ENCODE data around the gene GNAS. TPM values are rescaled to one million over a fixed set of nuclear protein-coding genes. Genes with fewer than 3 reads are reported as not detected.

GNAS gene
- total RNA-seq, 3 donors from 2014 or later (not counting 1 experiment from before 2014, with no cell fraction given), result 530 to 823 (median 582) TPM

DNA sequence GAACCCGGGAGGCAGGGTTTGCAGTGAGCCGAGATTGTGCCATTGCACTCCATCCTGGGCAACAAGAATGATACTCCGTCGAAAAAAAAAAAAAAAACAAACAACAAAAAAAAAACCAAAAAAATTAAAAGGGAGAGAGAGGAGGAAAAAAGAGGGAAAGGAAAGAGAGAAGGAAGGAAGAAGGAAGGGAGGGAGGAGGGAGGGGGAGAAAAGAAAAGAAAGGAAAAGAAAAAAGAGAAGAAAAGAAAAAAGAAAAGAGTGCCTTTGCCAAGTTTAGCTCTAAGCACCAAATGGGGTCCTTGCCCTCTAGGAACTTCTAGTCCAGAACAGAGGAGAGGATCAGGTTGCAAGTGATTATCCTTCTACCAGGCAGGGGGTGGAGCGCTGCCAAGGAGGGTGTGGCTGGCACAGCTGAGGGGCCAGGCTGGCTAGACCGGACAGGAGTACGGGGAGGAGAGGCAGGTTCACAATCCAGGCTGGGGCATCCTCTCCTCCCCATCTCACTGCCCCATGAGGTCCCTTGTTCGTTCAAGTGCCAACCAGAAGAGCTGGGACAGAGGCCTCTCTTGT lies 19.1 kb downstream of the GNAS start:
- H3K4me1 ChIP-seq (ENCODE audit: control insufficient read depth, insufficient read depth, low read length), result no peaks in the 10 kb centered on the region
- Mint-ChIP-seq H3K27me3 (ENCODE audit: low read depth in 2 of 2) (peaks cover 16 to 18% of the 10 kb centered on the region in 2 donors), H3K4me3 (no peak overlapping the region), H3K36me3 (no peaks in the 10 kb centered on the region), H3K4me1 (peaks cover 0 to 9% of the 10 kb centered on the region in 2 donors), H3K27ac (no peak overlapping the region), H3K9me3 (no peaks in the 10 kb centered on the region)
- H3K36me3 ChIP-seq (ENCODE audit: control insufficient read depth, insufficient read depth, low read length), result no peaks in the 10 kb centered on the region
- ATAC-seq (no peak), DNase-seq (no peak)
- intact Hi-C loops (cut with micrococcal nuclease), result loop anchor here (2.0 to 5.0 kb wide), 2 partner anchors 336 to 349 kb away; no protein-coding TSS in a partner anchor
- TF ChIP-seq CTCF (IDR thresholded peaks at IDR 0.05), result no peak
- 79% methylated on average over 6 of the region's 8 CpGs for WGBS (ENCODE audit: insufficient coverage)
- no peak overlapping the region for H3K4me3 ChIP-seq (ENCODE audit: low read length)
- H3K27me3 ChIP-seq (ENCODE audit: control insufficient read depth, insufficient read depth, low read length), result no peaks in the 10 kb centered on the region
- H3K9me3 ChIP-seq (ENCODE audit: control insufficient read depth, insufficient read depth, low read length), result no peaks in the 10 kb centered on the region
- H3K27ac ChIP-seq (ENCODE audit: low read length), result no peak overlapping the region

DNA sequence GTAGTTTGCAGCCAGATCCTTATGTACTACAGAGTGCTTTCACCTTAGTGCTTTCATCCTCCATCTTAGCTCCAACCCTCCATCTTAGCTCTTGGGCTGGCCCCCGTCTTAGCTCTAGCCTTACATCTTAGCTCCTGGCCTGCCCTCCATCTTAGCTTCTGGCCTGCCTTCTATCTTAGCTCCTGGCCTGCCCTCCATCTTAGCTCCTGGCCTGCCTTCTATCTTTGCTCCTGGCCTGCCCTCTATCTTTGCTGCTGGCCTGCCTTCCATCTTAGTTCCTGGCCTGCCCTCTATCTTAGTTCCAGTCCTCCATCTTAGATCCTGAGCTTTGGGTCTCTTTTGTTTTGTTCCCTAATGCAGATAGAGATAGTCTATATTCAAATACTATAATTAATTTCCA lies 22.0 kb downstream of the GNAS start:
- 94% methylated on average over 1 of the region's 1 CpG for WGBS (ENCODE audit: insufficient coverage)
- H3K36me3 ChIP-seq (ENCODE audit: control insufficient read depth, insufficient read depth, low read length), result no peaks in the 10 kb centered on the region
- H3K27me3 ChIP-seq (ENCODE audit: control insufficient read depth, insufficient read depth, low read length), result no peaks in the 10 kb centered on the region
- H3K9me3 Mint-ChIP-seq, result no peaks in the 10 kb centered on the region
- no peak overlapping the region for H3K27ac ChIP-seq (ENCODE audit: low read length)
- peaks cover 8 to 14% of the 10 kb centered on the region in 2 donors for H3K27me3 Mint-ChIP-seq (ENCODE audit: low read depth in 2 of 2)
- H3K27ac Mint-ChIP-seq, result no peak overlapping the region
- no peaks in the 10 kb centered on the region for H3K9me3 ChIP-seq (ENCODE audit: control insufficient read depth, insufficient read depth, low read length)
- no peak overlapping the region for H3K4me3 ChIP-seq (ENCODE audit: low read length)
- intact Hi-C loops (cut with micrococcal nuclease), result loop anchor here (5.0 kb wide), 1 partner anchor 333 kb away; no protein-coding TSS in a partner anchor
- no peak overlapping the region for H3K4me3 Mint-ChIP-seq
- H3K4me1 Mint-ChIP-seq, result peaks cover 0 to 9% of the 10 kb centered on the region in 2 donors
- ATAC-seq (no peak), DNase-seq (no peak)
- no peaks in the 10 kb centered on the region for H3K36me3 Mint-ChIP-seq
- H3K4me1 ChIP-seq (ENCODE audit: control insufficient read depth, insufficient read depth, low read length), result no peaks in the 10 kb centered on the region
- TF ChIP-seq CTCF (IDR thresholded peaks at IDR 0.05), result no peak

GRCh38 chr20:58875111-58875510 lies 22.6 kb downstream of the GNAS start:
- Histone ChIP-seq H3K27ac (ENCODE audit: low read length) (no peak overlapping the region), H3K9me3 (ENCODE audit: control insufficient read depth, insufficient read depth, low read length) (no peaks in the 10 kb centered on the region), H3K27me3 (ENCODE audit: control insufficient read depth, insufficient read depth, low read length) (no peaks in the 10 kb centered on the region), H3K4me1 (ENCODE audit: control insufficient read depth, insufficient read depth, low read length) (no peaks in the 10 kb centered on the region), H3K4me3 (ENCODE audit: low read length) (no peak overlapping the region), H3K36me3 (ENCODE audit: control insufficient read depth, insufficient read depth, low read length) (no peaks in the 10 kb centered on the region)
- no peak overlapping the region for H3K4me3 Mint-ChIP-seq
- no peaks in the 10 kb centered on the region for H3K9me3 Mint-ChIP-seq
- no peaks in the 10 kb centered on the region for H3K36me3 Mint-ChIP-seq
- DNase-seq, result no peak
- peaks cover 7 to 13% of the 10 kb centered on the region in 2 donors for H3K27me3 Mint-ChIP-seq (ENCODE audit: low read depth in 2 of 2)
- H3K27ac Mint-ChIP-seq, result no peak overlapping the region
- H3K4me1 Mint-ChIP-seq, result peaks cover 0 to 8% of the 10 kb centered on the region in 2 donors
- WGBS (ENCODE audit: insufficient coverage), result 95% methylated on average over 3 of the region's 3 CpGs
- TF ChIP-seq CTCF (IDR thresholded peaks at IDR 0.05), result no peak
- no peak for ATAC-seq
- intact Hi-C loops (cut with micrococcal nuclease), result no loop called here

Measured in natural killer cell (primary cell).